ENCODE results near the gene COPG1. TPM values are rescaled to one million over a fixed set of nuclear protein-coding genes. Genes with fewer than 3 reads are reported as not detected.

Gene COPG1
- total and polyA plus RNA-seq, 2 experiments from 2014 or later = 50.0 to 106 TPM

DNA sequence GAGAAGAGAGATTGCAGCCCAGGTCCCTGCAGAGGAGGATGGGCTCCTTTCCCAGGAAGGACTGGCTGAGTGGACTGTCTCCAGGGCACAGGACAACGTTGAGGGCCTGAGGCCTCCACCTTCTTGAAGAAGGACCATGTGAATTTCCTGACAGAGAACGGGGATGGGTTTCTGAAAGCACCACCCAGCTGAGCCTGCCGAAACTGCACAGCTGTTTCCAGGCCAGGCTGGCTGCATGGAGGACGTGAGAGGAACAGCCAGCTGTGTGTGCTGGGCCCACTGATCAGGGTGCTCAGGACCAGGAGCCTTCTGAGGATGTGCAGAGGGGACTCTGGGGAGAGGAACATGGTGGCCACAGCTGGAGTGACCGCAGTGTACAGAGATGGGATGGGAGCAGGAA is 68.4 kb downstream of the COPG1 start:
- Histone ChIP-seq H3K4me1 (ENCODE audit: insufficient read depth) (peaks cover 7% of the 10 kb centered on the region), H3K27me3 (ENCODE audit: insufficient read depth) (no peaks in the 10 kb centered on the region), H3K9me2 (ENCODE audit: insufficient read depth) (no peaks in the 10 kb centered on the region), H3K27ac (ENCODE audit: low read depth) (no peak overlapping the region), H3K79me2 (replicated peaks; ENCODE audit: insufficient read depth) (peaks cover 11% of the 10 kb centered on the region), H2AFZ (no peak overlapping the region), H3K36me3 (ENCODE audit: insufficient read depth) (no peaks in the 10 kb centered on the region), H3K4me3 (no peak overlapping the region), H3F3A (replicated peaks; ENCODE audit: low read depth) (no peaks in the 10 kb centered on the region), H3K4me2 (no peak overlapping the region), H4K20me1 (replicated peaks; ENCODE audit: insufficient read depth) (no peaks in the 10 kb centered on the region)
- Mint-ChIP-seq H3K4me1 (peaks cover 9% of the 10 kb centered on the region), H3K9me3 (no peaks in the 10 kb centered on the region), H3K36me3 (ENCODE audit: low read depth) (peaks cover 4% of the 10 kb centered on the region; the same call in 2 of the 3 replicates), H3K4me3 (no peak overlapping the region; the same call in 2 of the 3 replicates), H3K27ac (no peak overlapping the region), H3K27me3 (ENCODE audit: insufficient read depth, low read depth, poor library complexity) (peaks cover 15% of the 10 kb centered on the region)
- no peak for ATAC-seq
- DNase-seq (ENCODE audit: low spot score) = no peak
- no peak for TF ChIP-seq ZNF331 (CRISPR knock-in tag; IDR thresholded peaks at IDR 0.05; ENCODE audit: low read depth)
- no peak for TF ChIP-seq NANOG (IDR thresholded peaks at IDR 0.05; ENCODE audit: borderline replicate concordance)
- no peak for TF ChIP-seq JUNB (IDR thresholded peaks at IDR 0.05; ENCODE audit: unreplicated experiment)
- TF ChIP-seq, protein P1, sequence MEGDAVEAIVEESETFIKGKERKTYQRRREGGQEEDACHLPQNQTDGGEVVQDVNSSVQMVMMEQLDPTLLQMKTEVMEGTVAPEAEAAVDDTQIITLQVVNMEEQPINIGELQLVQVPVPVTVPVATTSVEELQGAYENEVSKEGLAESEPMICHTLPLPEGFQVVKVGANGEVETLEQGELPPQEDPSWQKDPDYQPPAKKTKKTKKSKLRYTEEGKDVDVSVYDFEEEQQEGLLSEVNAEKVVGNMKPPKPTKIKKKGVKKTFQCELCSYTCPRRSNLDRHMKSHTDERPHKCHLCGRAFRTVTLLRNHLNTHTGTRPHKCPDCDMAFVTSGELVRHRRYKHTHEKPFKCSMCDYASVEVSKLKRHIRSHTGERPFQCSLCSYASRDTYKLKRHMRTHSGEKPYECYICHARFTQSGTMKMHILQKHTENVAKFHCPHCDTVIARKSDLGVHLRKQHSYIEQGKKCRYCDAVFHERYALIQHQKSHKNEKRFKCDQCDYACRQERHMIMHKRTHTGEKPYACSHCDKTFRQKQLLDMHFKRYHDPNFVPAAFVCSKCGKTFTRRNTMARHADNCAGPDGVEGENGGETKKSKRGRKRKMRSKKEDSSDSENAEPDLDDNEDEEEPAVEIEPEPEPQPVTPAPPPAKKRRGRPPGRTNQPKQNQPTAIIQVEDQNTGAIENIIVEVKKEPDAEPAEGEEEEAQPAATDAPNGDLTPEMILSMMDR (conservative IDR thresholded peaks at IDR 0.05; ENCODE audit: low read depth in 2 of 2) = no peak
- no peak for TF ChIP-seq CREB1 (CRISPR knock-in tag; IDR thresholded peaks at IDR 0.05; ENCODE audit: low read depth)
- TF ChIP-seq, protein P2, sequence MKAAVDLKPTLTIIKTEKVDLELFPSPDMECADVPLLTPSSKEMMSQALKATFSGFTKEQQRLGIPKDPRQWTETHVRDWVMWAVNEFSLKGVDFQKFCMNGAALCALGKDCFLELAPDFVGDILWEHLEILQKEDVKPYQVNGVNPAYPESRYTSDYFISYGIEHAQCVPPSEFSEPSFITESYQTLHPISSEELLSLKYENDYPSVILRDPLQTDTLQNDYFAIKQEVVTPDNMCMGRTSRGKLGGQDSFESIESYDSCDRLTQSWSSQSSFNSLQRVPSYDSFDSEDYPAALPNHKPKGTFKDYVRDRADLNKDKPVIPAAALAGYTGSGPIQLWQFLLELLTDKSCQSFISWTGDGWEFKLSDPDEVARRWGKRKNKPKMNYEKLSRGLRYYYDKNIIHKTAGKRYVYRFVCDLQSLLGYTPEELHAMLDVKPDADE (IDR thresholded peaks at IDR 0.05) = no peak
- TF ChIP-seq, protein P3, sequence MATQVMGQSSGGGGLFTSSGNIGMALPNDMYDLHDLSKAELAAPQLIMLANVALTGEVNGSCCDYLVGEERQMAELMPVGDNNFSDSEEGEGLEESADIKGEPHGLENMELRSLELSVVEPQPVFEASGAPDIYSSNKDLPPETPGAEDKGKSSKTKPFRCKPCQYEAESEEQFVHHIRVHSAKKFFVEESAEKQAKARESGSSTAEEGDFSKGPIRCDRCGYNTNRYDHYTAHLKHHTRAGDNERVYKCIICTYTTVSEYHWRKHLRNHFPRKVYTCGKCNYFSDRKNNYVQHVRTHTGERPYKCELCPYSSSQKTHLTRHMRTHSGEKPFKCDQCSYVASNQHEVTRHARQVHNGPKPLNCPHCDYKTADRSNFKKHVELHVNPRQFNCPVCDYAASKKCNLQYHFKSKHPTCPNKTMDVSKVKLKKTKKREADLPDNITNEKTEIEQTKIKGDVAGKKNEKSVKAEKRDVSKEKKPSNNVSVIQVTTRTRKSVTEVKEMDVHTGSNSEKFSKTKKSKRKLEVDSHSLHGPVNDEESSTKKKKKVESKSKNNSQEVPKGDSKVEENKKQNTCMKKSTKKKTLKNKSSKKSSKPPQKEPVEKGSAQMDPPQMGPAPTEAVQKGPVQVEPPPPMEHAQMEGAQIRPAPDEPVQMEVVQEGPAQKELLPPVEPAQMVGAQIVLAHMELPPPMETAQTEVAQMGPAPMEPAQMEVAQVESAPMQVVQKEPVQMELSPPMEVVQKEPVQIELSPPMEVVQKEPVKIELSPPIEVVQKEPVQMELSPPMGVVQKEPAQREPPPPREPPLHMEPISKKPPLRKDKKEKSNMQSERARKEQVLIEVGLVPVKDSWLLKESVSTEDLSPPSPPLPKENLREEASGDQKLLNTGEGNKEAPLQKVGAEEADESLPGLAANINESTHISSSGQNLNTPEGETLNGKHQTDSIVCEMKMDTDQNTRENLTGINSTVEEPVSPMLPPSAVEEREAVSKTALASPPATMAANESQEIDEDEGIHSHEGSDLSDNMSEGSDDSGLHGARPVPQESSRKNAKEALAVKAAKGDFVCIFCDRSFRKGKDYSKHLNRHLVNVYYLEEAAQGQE (IDR thresholded peaks at IDR 0.05; ENCODE audit: unreplicated experiment) = no peak
- no peak for TF ChIP-seq ZNF114 (CRISPR knock-in tag; IDR thresholded peaks at IDR 0.05)
- no peak for TF ChIP-seq STAT1 (IDR thresholded peaks at IDR 0.05; ENCODE audit: unreplicated experiment)
- TF ChIP-seq EZH2 (IDR thresholded peaks at IDR 0.05; ENCODE audit: low read depth, unreplicated experiment) = no peak
- TF ChIP-seq, protein P4, sequence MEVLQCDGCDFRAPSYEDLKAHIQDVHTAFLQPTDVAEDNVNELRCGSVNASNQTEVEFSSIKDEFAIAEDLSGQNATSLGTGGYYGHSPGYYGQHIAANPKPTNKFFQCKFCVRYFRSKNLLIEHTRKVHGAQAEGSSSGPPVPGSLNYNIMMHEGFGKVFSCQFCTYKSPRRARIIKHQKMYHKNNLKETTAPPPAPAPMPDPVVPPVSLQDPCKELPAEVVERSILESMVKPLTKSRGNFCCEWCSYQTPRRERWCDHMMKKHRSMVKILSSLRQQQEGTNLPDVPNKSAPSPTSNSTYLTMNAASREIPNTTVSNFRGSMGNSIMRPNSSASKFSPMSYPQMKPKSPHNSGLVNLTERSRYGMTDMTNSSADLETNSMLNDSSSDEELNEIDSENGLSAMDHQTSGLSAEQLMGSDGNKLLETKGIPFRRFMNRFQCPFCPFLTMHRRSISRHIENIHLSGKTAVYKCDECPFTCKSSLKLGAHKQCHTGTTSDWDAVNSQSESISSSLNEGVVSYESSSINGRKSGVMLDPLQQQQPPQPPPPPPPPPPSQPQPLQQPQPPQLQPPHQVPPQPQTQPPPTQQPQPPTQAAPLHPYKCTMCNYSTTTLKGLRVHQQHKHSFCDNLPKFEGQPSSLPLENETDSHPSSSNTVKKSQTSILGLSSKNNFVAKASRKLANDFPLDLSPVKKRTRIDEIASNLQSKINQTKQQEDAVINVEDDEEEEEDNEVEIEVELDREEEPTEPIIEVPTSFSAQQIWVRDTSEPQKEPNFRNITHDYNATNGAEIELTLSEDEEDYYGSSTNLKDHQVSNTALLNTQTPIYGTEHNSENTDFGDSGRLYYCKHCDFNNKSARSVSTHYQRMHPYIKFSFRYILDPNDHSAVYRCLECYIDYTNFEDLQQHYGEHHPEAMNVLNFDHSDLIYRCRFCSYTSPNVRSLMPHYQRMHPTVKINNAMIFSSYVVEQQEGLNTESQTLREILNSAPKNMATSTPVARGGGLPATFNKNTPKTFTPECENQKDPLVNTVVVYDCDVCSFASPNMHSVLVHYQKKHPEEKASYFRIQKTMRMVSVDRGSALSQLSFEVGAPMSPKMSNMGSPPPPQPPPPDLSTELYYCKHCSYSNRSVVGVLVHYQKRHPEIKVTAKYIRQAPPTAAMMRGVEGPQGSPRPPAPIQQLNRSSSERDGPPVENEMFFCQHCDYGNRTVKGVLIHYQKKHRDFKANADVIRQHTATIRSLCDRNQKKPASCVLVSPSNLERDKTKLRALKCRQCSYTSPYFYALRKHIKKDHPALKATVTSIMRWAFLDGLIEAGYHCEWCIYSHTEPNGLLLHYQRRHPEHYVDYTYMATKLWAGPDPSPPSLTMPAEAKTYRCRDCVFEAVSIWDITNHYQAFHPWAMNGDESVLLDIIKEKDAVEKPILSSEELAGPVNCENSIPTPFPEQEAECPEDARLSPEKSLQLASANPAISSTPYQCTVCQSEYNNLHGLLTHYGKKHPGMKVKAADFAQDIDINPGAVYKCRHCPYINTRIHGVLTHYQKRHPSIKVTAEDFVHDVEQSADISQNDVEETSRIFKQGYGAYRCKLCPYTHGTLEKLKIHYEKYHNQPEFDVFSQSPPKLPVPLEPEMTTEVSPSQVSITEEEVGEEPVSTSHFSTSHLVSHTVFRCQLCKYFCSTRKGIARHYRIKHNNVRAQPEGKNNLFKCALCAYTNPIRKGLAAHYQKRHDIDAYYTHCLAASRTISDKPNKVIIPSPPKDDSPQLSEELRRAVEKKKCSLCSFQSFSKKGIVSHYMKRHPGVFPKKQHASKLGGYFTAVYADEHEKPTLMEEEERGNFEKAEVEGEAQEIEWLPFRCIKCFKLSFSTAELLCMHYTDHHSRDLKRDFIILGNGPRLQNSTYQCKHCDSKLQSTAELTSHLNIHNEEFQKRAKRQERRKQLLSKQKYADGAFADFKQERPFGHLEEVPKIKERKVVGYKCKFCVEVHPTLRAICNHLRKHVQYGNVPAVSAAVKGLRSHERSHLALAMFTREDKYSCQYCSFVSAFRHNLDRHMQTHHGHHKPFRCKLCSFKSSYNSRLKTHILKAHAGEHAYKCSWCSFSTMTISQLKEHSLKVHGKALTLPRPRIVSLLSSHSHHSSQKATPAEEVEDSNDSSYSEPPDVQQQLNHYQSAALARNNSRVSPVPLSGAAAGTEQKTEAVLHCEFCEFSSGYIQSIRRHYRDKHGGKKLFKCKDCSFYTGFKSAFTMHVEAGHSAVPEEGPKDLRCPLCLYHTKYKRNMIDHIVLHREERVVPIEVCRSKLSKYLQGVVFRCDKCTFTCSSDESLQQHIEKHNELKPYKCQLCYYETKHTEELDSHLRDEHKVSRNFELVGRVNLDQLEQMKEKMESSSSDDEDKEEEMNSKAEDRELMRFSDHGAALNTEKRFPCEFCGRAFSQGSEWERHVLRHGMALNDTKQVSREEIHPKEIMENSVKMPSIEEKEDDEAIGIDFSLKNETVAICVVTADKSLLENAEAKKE (CRISPR knock-in tag; IDR thresholded peaks at IDR 0.05) = no peak
- TF ChIP-seq POLR2AphosphoS5 (IDR thresholded peaks at IDR 0.05; ENCODE audit: low read depth) = no peak
- TF ChIP-seq EZH2phosphoT487 (IDR thresholded peaks at IDR 0.05; ENCODE audit: unreplicated experiment) = no peak
